Suppressor macrophage (primary cell): Measurements from ENCODE around the gene TMEM140.
A peak's percentile ranks its signal among the peaks of the same experiment; 100 is the strongest.
"Not testable (repeated sequence)": the region's sequence is repeated elsewhere in the genome, so short reads cannot be mapped to it uniquely, and the experiment has no call there.

Source experiments
- DNase-seq, 4 experiments: peaks; one replicate each; pipeline ENCODE4 v3.0.0-alpha.2; 2020 to 2022
- total RNA-seq, 17 experiments: gene quantifications; one replicate each; lab custom pipeline; 2026; ENCODE audit warnings: mixed read lengths in 6 of 17, inconsistent platforms in 3 of 17; lab: John Stamatoyannopoulos, UW

TMEM140 gene
- total RNA-seq: 17.9 to 129 (median 30.6) reads per million in 17 experiments

DNA sequence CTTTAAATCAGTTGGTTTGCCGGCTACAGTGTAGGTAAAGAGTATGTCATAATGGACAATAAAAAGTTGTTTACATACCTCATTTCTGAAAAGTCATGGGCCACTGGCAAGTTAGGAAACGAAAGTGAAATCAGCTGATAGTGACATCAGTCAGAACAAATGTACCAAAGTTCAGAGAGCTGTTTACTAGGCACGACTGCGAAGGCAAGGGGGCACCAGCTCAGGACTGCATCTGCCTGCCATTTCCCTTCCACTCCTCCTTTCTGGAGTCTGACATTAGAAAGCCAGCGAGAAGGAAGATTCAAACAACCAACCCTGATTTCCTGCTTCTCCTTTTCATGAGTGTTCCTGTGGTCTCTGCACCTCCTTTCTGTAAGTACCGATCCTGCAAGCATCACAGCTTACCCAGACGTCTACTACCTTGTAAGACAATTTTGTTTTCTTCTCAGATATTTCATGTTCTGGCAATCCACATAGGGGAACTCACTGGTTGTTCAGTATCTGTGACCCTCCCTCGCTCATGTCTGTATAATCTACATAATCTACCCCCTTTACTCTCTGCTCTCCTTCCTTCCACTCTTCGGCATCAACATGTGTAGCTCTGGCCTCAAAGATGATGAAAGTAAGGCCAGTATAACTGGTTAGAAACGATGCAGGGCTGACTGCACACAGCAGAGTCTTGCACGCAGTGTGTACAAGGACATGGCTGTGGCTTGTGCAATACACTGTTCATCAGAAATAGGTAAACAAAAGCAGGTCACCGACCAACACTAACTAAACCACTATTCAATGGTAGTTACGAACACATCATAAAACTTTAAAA lies at the start of gene TMEM140:
TSS of gene TMEM140 (plus strand) at position 174 of the 823 bp plus-strand sequence. CDS start 16,370 bp downstream, outside the sequence.
- DNase-seq: peak; percentile 68 to 86 (median 78)

DNA sequence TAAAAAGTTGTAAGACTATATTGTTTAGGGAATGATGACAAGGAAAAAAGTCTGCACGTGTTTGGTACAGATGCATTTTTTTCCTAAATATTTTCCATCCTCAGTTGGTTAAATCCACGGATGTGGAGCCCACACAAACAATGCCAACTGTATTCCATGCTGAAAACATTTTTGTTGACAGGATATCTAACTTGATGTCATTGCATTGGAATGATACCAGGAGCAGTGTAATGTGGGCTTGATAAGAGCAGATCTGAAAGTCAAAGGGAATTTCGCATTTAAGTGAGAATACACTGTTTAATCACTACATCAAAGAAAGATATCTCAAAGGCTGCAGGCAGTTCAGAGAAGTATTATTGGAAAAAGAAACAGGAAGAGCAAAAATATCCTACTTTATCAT lies 49.5 kb upstream of the TMEM140 start:
- no peak for DNase-seq

DNA sequence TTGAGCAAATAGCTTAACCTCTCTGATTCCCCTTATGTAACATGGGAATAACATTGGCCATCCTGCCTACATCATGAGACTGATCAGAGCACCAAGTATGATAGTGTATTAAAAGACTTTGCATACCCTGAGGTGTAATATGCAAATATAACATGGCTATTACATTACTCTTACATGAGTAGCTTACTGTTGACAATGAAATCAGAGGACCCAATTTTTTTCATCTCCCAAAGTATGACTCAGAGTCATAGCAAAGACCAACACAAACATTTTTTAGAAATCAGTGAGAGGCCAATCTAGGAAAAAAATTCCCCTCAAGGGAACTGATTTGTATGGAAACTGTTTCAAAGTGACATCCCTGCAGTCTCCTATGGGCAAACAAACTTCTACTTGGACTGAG lies 47.0 kb upstream of the TMEM140 start:
- no peak for DNase-seq

GRCh38 chr7:135102372-135102771 lies 45.5 kb upstream of the TMEM140 start:
- DNase-seq: no peak

GRCh38 chr7:135109562-135109961 lies 38.3 kb upstream of the TMEM140 start:
- DNase-seq: no peak

DNA sequence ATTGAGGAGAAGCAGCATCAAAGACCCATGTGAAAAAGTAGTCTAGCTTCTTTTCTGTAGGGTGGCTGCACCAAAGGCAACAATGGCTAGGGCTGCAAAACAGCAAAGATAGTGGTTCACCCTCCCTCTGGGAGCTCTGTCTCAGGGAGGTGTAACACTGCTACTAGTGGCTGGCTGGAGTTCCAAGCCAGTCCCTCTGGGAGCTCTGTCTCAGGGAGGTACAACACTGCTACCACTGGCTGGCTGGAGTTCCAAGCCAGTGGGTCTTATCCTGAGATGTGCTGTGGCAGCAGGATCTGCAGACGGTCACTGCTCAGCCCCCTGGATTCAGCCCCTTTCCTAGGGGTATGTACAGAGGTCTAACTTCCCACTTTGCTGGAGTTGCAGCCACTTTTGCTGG lies 37.9 kb upstream of the TMEM140 start:
- DNase-seq: no peak

DNA sequence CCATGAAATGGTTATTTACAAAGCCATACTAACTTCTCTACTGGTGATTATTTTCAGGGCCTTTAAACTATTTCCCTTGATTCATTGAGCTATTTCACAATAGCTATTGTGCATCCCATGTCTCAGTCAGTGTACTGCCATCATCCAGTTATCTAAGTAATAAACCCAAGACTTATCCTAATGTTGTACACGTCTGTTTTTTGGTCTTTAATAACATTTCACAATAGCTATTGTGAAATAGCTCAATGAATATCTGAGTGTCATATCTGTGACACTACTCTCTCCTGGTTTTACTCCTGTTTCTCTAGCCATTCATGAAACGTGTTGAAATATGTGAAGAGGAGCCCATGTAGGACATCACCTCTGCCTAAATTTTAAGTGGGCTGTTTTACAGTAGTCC lies 36.5 kb upstream of the TMEM140 start:
- no peak for DNase-seq

DNA sequence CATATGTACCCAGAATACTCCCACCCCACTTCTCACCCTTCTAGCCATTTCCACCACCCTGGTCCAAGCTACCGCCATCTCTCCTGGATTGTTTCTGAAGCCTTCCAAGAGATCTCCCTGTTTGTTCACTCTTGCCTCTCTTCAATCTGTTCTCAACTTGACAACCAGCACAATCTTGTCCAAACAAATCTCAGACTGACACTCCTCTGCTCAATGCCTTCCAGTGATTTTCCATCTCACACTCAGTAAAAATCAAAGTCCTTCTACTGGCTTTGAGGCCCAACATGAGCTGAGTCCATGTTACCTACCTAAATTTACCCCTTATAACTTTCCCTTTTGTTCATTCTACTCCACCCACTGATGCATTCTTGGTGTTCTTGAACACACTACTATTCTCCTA lies 33.2 kb upstream of the TMEM140 start:
- DNase-seq: no peak

DNA sequence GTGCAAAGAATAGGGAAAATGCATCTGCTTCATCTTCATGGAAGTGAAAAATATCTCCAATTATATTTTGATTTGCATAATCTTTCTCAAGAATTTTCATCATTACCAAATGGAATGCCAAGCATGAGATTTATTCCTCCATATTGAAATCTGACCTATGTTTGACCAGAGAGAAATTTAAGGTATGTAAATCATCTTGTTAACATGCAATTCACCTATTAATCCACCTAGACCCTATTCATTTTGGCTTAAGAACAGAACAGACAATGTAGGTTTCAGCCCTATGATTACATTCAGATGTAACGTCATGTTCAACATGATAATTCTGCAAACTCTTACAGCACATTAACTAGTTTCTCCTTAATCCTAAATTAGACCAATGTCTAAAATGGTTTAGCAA lies 30.8 kb upstream of the TMEM140 start:
- DNase-seq: no peak

- DNase-seq: no peak
Observed at GRCh38 chr7:135121868-135122267, 26.0 kb upstream of the TMEM140 start.

- DNase-seq: not testable (repeated sequence)
Observed at GRCh38 chr7:135124631-135125030, 23.2 kb upstream of the TMEM140 start.

DNA sequence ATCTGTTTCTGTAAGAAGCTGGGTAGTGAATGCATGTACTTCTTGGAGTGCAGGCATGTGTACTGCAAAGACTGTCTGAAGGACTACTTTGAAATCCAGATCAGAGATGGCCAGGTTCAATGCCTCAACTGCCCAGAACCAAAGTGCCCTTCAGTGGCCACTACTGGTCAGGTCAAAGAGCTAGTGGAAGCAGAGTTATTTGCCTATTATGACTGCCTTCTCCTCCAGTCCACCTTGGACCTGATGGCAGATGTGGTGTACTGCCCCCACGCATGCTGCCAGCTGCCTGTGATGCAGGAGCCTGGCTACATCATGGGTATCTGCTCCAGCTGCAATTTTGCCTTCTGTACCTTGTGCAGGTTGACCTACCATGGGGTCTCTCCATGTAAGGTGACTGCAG lies 18.9 kb upstream of the TMEM140 start:
- no peak for DNase-seq

- no peak for DNase-seq
Observed at GRCh38 chr7:135129579-135129978, 18.3 kb upstream of the TMEM140 start.

DNA sequence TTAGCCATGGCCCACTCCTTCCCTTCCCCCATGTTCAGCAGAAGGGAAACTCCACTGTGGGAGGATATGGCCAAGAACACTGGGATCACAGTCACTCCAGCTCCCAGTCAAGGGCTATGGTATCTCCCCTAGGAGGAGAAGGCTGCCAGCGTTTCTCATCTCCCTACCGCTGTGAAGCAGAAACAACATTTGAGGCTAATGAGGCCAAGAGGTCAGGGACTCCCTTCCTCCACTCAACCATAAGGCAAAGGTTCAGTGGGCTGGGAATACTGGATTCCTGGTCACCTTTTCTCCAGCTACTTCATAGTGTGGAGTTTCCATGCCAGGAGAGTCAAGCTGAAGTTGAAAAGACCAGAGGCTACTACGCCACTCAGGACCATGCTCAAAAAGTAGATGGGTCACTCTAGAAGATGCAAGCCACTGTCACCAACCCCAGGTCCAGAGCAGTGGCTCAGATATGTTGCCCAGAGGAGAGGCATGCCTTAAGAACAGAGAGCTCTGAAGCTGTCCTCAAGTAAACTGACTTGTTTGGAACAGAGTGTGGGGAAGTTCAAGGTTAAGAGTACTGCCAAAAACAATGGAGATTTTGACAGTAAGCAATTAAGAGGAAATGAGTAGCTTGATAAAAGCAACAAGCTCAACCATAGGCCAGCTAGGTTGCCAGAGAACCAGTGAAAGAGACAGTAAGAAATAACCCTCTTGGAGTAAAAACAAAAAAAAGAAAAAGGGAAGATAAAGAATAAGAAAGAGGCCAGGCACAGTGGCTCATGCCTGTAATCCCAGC lies 3.8 kb upstream of the TMEM140 start:
- DNase-seq: peak in 1 of 4 experiments; percentile 18

DNA sequence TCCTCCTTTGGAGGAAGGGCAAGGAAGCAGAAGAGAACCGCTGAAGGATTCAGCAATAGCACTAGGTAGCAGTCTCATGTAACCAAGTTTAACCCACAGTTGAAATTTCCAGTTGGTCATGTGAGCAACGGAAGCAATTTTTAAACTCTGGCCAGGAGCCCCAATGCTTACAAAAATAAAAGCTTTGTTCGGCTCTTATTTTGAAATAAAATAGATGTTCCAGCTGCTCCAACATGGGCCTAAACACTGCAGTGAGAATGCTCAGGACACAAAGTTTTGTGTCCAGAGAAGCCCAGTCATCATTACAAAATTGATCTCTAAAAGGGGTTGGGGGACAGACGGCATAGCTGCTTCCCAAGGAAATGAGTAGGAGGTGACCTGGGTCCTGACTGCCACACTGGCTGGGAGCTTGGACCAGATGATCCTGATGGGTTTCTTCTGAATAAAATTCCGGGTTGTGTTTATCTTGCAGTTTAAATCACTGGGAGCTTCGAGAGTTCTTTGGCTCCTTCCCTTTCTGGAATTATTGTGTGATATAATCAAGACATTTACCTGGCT lies 452 bp upstream of the TMEM140 start:
- DNase-seq: peak; percentile 53 to 70 (median 64)

- peak; percentile 70 to 87 (median 75) for DNase-seq
Observed at GRCh38 chr7:135150072-135150782, 2.4 kb downstream of the TMEM140 start.

DNA sequence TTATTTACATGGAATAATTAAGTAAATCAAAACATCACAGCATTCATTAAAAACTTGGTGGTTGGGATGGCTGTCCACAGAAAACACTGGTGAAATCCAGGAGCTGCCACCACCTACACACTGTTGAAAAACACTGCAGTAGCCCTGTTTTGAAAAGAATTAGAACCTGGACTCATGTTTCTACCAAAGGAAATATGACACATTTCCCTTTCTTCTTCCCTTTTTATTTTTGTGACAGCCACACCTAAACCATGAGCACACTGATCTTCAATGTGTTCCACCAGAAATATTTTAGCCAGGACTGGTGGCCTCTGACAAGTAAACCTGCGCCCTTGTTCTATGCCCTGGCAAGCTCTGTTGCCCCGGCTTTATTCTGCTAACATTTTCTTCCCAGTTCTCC lies 3.3 kb downstream of the TMEM140 start:
- peak in 2 of 4 experiments; percentile 38 to 55 for DNase-seq

DNA sequence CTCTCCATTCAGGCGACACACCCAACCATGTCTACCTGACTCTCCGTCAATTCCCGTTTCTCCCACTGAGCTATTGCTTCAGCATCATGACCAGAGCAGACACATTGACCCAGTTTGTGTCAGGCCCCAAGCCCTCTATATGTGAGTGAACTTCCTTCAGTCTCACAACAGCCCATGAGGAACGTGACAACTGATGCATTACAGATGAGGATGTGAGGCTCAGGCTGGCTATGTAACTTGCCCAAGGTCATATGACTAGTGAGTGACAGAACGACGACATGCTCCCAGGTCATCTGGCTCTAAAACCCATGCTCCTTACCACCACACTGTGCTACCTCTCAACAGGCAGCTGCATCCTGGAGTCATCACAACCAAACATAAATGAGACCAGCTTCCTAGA lies 3.7 kb downstream of the TMEM140 start:
- peak; percentile 85 to 94 (median 88) for DNase-seq

DNA sequence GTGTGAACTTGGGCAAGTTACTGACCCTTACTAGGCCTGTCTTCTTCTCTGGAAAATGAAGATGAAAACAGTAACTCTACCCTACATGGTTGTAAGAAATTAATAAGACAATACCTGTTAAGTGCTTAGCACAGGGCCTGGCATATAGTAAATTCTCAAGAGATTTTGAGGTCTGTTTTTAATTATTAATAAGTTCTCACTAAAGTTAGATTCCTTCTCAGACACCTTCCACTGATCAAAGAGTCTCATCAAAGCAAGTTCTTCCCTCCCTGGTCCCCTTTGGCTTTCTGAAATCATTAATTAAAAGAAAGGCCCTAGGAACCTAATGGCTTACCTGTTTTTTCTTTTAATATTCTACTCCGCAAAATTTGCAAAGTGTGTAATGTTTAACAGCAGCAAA lies 4.6 kb downstream of the TMEM140 start:
- DNase-seq: no peak

DNA sequence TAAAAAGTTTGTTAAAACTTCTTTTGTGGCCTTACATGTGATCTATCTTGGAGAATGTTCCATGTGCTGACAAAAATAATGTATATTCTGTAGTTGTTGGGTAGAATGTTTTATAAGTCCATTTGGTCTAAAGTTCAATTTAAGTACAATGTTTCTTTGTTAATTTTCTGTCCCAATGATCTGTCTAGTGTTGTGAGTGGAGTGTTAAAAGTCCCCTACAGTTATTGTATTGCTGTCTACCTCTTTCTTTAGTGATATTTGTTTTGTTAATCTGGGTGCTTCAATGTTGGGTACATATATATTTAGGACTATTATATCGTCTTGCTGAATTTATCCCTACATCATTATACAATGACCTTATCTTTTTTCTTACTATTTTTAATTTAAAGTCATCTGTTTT lies 6.9 kb downstream of the TMEM140 start:
- no peak for DNase-seq

DNA sequence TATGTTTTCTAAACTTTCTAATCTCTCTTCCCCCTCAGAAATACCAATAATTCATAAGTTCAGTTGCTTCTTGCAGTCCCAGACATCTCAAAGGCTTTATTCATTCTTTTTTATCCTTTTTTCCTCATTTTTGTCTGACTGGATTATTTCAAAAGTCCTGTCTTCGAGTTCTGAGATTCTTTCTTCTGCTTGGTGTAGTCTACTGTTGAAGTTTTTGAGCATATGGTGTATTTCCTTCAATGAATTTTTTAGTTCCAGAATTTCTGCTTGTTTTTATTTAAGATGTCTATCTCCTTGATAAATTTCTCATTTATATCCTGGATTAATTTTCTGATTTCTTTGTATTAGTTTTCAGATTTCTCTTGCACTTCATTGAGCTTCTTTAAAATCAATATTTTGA lies 8.4 kb downstream of the TMEM140 start:
- DNase-seq: no peak

GRCh38 chr7:135158141-135158655 lies 10.3 kb downstream of the TMEM140 start:
- DNase-seq: no peak
